ENCODE measurements around the gene MTCL1.

MTCL1 gene

GRCh38 chr18:8688216-8688800 lies 17.0 kb upstream of the MTCL1 start:
- no peak for DNase-seq

- DNase-seq: no peak
These were observed 16.5 kb upstream of the MTCL1 start for GRCh38 chr18:8688816-8689215.

- DNase-seq: no peak
These were observed 15.8 kb upstream of the MTCL1 start for GRCh38 chr18:8689517-8689916.

- DNase-seq: no peak
These were observed 10.5 kb upstream of the MTCL1 start for GRCh38 chr18:8694891-8695290.

- no peak for DNase-seq
These were observed 9.3 kb upstream of the MTCL1 start for GRCh38 chr18:8695932-8696517.

GRCh38 chr18:8696749-8697211 lies 8.6 kb upstream of the MTCL1 start:
- DNase-seq: peak; percentile 30

- no peak for DNase-seq
These were observed 6.2 kb upstream of the MTCL1 start for GRCh38 chr18:8699126-8699525.

- no peak for DNase-seq
These were observed 5.4 kb upstream of the MTCL1 start for GRCh38 chr18:8699948-8700347.

GRCh38 chr18:8701546-8702118 lies 3.7 kb upstream of the MTCL1 start:
- no peak for DNase-seq

GRCh38 chr18:8702668-8703067 lies 2.7 kb upstream of the MTCL1 start:
- no peak for DNase-seq

GRCh38 chr18:8703092-8703709 lies 2.2 kb upstream of the MTCL1 start:
- DNase-seq: no peak

GRCh38 chr18:8703781-8704301 lies 1.5 kb upstream of the MTCL1 start:
- DNase-seq: no peak

- peak; percentile 89 for DNase-seq
These were observed 757 bp upstream of the MTCL1 start for GRCh38 chr18:8704361-8705237.

GRCh38 chr18:8705961-8706790 lies 820 bp downstream of the MTCL1 start:
- no peak for DNase-seq

- peak; percentile 52 for DNase-seq
These were observed 1.6 kb downstream of the MTCL1 start for GRCh38 chr18:8706791-8707555.

- no peak for DNase-seq
These were observed 2.4 kb downstream of the MTCL1 start for GRCh38 chr18:8707556-8708300.

- no peak for DNase-seq
These were observed 3.3 kb downstream of the MTCL1 start for GRCh38 chr18:8708670-8709069.

- no peak for DNase-seq
These were observed 4.1 kb downstream of the MTCL1 start for GRCh38 chr18:8709248-8710059.

GRCh38 chr18:8711736-8712135 lies 6.4 kb downstream of the MTCL1 start:
- DNase-seq: no peak

- DNase-seq: no peak
These were observed 8.3 kb downstream of the MTCL1 start for GRCh38 chr18:8713691-8714090.

All from NCI-H1092 treated with DMSO at 0.1 percent for 48 hours (cell line).